HG03039 (cell line): Measurements from ENCODE around the gene KLHL40.

ENCODE experiments used
- ATAC-seq: cut with Tn5 transposase; IDR thresholded peaks from one replicate; pipeline ENCODE4 v1.9.1; 2021; ENCODE audit warnings: mild to moderate bottlenecking, moderate library complexity; ENCODE audit not compliant: unreplicated experiment

KLHL40 gene

GRCh38 chr3:42656680-42657610 is 28.4 kb upstream of the KLHL40 start:
- no peak for ATAC-seq

DNA sequence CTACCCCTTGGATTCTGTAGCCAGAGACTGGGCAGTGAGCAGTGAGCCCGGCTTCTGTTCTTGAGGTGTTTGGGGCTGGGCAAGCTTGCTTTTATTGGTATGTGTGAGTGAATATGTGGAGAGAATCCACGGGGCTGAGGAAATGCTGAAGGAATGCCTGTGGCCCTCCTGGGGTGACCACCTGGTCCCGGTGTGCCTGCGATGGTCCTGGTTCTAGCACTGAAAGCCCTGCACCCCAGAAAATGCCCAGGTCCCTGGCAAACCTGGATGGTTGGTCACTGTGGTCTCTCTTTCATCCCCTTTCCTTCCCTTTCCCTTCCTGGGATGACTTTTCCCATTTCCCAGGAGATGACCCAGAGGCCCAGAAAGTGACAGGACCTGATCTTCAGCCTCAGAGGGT is 27.7 kb upstream of the KLHL40 start:
- ATAC-seq, result no peak

- no peak for ATAC-seq
Measured at GRCh38 chr3:42658091-42658770, 27.1 kb upstream of the KLHL40 start.

DNA sequence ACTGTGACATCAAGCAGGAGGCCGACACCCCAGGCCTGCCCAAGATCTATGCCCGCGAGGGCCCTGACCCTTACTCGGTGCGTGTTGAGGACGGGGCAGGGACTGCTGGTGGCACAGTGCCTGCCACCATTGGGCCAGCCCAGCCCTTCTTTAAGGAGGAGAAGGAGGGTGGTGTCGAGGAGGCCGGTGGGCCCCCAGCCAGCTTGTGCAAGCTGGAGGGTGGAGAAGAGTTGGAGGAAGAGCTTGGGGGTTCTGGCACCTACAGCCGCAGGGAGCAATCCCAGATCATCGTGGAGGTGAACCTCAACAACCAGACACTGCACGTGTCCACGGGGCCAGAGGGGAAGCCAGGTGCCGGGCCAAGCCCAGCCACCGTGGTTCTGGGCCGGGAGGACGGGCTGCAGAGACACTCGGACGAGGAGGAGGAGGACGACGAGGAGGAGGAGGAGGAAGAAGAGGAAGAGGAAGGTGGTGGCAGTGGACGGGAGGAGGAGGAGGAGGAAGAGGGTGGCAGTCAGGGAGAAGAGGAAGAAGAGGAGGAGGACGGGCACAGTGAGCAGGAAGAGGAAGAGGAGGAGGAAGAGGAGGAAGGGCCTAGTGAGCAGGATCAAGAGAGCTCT is 26.5 kb upstream of the KLHL40 start:
- ATAC-seq, result no peak

- no peak for ATAC-seq
Measured at GRCh38 chr3:42659451-42660130, 25.7 kb upstream of the KLHL40 start.

DNA sequence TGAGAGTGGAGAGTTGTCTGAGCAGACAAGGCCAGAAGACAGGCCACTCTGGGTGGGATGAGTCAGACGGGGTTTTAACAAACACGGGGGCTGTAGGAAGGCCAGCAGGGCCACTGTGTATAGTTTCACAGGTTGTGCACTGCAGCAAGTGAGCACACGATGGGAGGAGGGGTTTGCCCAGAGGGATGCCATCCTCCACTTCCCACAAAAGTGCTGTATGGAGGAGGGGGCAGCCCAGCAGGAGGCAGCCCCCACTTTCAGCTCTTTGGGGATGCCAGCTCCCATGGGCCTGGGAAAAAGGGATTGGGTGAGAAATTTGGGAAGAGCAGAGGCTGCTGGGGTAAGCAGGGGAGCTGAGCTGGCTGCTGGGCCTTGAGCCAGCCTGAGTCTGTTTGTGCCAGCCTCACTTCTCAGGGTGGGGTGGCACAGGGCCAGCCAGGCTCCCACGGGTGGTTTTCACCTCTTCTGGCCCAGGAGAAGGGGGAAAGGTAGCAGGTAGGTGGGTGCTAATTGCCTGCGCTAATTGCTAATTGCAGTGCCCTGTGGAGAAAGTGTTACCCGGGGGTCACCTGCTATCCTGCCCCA is 25.1 kb upstream of the KLHL40 start:
- no peak for ATAC-seq

DNA sequence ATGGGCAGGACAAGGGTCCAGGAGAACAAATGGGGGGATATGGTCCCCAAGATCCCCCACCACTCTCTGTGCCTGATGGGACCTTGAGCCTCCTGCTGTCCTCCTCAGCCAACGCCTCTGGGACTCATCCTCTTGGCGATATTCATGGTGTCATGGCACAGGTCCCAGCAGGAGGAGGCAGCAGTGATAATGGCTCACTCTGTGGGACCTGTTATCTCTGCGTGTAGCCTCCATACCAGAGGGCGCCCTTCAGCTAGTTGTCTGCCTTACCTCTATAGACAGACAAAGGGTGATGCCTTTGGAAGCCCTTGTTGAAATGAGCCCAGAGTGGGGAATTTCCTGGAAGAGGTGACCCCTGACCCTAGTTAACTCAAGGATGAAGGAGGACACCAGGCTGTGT is 24.4 kb upstream of the KLHL40 start:
- ATAC-seq, result no peak

DNA sequence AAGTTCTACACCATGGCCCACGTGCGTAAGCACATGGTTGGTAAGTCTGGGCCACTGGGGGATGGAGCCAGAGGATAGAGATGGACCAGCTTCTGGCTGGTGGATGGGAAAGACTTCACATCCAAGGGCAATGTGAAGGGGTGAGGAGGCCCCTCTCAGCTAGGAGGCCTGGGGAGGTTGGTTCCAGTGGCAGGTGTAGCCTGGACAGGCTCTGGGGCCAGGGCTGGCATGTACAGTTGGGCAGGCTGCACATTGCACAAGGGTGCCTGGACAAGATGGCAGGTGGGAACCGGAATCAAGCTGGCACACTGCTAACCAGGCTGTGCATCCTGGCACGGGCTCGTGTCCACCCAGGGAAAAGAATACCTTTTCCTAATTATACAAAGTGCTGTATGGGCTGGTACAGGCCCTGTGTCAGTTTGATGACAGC is 23.7 kb upstream of the KLHL40 start:
- no peak for ATAC-seq

DNA sequence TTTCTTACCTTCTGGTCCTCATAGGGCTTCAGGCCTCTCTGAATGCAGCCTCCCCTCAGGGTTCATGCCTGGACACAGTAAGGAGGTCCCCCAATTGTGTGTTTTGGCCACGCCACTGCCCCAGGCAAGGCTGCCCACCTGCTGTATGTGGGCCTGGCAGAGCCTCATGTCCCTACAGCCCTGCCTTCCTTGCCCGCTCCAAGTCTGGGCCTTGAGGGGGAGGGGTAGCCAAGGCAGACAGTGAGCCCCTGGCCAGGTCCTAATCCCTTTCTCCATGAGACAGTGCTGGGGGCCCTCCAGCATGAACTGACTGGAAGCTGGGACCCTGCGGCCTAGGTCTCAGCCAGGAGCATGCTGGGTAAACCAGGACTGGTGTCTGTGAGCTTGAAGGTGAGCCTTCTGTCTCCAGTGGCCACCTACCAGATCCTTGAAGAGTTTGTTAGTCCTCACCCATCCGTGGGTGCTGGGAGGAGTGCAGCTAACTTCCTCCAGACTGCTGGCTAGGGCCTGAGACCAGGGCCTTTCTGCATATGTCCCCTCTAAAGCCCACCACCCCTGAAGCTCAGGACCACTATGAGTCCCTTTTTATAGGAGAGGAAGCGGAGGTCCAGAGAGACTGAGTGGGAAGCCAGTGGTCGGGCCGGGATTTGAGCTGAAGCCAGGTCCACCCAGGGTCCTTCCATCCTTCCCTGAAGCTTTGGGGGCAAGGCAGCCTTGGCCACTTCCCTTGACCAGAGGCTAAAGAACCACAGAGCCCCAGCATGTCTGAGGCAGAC is 23.1 kb upstream of the KLHL40 start:
- ATAC-seq, result no peak

DNA sequence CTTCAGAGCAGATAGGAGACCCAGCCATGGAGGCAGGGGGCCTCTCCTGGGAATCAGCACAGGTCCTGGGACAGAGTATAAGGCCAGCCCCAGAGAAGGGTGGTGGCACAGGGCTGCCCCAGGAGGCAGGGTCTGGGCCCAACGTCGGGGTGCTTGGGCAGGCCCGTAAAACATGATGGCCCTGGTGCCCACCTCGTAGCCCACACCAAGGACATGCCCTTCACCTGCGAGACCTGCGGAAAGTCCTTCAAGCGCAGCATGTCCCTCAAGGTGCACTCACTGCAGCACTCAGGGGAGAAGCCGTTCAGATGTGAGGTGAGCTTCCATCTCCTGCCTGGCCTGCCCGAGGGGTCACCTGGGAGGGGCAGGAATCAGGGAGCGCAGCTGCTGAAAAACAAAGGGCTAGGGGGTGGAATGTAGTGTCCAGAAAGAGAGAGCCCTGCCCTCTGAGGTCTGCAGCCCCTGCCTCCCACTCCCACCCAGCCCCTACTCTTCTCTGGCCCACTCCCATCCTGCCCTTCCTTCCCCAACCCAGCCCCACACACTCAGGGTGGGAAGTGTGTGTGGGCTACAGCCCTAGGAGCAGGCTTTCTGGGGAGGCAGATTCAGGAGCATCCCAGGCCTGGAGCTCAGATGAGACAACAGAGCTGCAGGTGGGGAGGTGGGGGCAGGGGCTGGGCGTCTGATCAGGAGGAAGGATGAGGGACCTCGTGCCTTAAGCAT is 22.4 kb upstream of the KLHL40 start:
- no peak for ATAC-seq

- no peak for ATAC-seq
Measured at GRCh38 chr3:42663581-42664437, 21.5 kb upstream of the KLHL40 start.

DNA sequence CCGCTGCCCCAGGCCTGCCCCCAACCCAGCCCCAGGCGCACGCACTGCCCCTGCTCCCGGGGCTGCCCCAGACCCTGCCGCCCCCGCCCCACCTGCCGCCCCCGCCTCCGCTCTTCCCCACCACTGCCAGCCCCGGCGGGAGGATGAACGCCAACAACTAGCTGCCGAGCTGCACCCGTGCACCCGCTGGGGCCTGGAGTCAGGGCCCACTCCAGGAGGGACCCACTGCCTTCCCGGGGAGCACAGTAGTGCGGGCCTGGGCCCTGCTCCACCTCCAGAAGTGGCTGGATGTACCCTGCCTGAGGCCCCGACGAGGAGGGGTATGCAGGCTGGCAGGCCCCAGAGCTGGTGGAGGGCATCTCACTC is 20.9 kb upstream of the KLHL40 start:
- ATAC-seq, result no peak

GRCh38 chr3:42665050-42665878 is 20.1 kb upstream of the KLHL40 start:
- no peak for ATAC-seq

- ATAC-seq, result no peak
Measured at GRCh38 chr3:42666022-42666421, 19.3 kb upstream of the KLHL40 start.

GRCh38 chr3:42666577-42666998 is 18.7 kb upstream of the KLHL40 start:
- ATAC-seq, result no peak

GRCh38 chr3:42667096-42667522 is 18.2 kb upstream of the KLHL40 start:
- no peak for ATAC-seq

DNA sequence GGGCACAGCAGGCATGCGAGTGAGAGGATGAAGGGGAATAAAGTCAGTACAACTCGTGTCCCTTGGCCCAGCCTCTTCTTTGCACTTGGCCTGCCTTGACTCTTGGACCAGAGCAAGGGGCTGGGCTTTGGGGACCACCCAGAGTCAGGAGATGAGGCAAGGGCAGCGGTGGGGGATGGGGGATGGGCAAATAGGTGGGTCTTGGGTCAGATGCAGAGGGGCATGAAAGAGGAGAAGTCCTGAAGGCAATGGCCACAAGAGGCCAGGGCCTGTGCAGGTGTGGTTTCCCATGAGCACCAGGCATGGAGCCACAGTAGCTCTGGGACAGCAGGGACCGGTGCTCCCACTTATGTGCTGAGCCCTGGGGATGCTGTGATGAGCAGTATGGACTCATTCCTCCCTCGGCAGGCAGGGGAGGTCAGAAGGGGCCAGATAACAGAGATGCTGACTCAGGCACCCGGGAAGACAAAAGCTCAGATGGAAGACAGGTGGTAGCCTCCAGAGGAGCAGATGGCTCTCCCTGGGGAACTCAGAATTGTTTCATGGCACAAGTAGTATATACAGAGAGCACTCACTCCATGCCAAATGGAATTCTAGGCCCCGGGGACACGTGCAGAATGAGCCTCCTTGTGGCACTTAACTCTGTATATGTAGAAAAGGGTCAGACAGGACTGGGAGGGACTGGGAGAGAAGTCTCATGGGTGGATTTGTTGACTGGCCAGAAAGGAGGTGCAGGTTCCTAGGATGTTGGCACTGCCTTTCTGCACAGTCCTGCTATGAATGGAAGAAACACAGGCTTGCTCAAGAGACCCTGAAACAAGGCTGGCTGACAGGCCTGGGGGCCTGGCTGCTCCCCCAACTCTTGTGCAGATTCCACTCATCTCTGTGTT is 17.6 kb upstream of the KLHL40 start:
- no peak for ATAC-seq
